ENCODE data around the gene EHF.

EHF gene

DNA sequence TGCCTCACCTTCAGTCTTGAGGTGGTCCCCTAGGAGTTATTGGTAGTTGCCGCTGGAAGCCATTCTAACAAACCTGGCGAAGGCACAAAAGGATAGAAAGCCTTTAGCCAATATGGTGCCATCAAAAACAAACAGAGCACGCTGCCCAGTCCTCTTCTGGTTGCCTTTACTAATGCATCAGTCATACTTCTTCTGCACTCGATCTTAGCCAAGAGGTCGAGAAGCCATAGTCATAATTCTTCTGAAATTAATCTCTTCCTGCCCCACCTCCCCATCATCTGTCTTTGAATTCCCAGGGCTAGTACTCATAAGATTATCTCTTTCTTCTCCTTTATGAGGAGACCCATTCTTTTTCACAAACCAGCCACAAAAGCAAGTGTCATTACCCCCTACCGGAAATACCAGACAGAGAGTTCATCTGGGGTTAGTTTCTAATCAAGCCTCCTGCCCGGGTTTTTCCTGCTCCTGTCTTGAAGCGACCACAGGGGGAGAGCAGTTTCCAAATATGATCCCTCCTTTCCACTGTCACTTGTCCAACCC is 21.4 kb upstream of the EHF start:
- peak; percentile 79 for ATAC-seq
- TF ChIP-seq ZNF565 (CRISPR knock-in tag; conservative IDR thresholded peaks at IDR 0.05; ENCODE audit: low read depth) (no peak), CREB5 (CRISPR knock-in tag; IDR thresholded peaks at IDR 0.05; ENCODE audit: low read depth) (no peak), GLIS3 (CRISPR knock-in tag; IDR thresholded peaks at IDR 0.05) (no peak), ZFP3 (CRISPR knock-in tag; IDR thresholded peaks at IDR 0.05) (peak; percentile 71; the same call in 1 of the 2 replicates), ESRRG (CRISPR knock-in tag; IDR thresholded peaks at IDR 0.05) (no peak), SNAI2 (CRISPR knock-in tag; IDR thresholded peaks at IDR 0.05) (no peak), ZC3H10 (CRISPR knock-in tag; IDR thresholded peaks at IDR 0.05) (no peak), ISL1 (CRISPR knock-in tag; IDR thresholded peaks at IDR 0.05) (peak; percentile 30), CSDC2 (CRISPR knock-in tag; IDR thresholded peaks at IDR 0.05) (peak; percentile 71; the same call in 1 of the 2 replicates), ZNF70 (CRISPR knock-in tag; IDR thresholded peaks at IDR 0.05) (no peak), TCF4 (CRISPR knock-in tag; IDR thresholded peaks at IDR 0.05; ENCODE audit: borderline replicate concordance) (no peak), OSR1 (CRISPR knock-in tag; IDR thresholded peaks at IDR 0.05) (peak; percentile 81; the same call in 1 of the 2 replicates), PPARA (CRISPR knock-in tag; IDR thresholded peaks at IDR 0.05; ENCODE audit: borderline replicate concordance) (no peak), ARNTL (CRISPR knock-in tag; IDR thresholded peaks at IDR 0.05; ENCODE audit: borderline replicate concordance, low read depth) (no peak), ZFP30 (CRISPR knock-in tag; IDR thresholded peaks at IDR 0.05) (no peak), PATZ1 (CRISPR knock-in tag; IDR thresholded peaks at IDR 0.05; ENCODE audit: borderline replicate concordance) (no peak), ZNF8 (CRISPR knock-in tag; IDR thresholded peaks at IDR 0.05) (no peak), BACH2 (CRISPR knock-in tag; IDR thresholded peaks at IDR 0.05; ENCODE audit: borderline replicate concordance) (no peak), RARB (CRISPR knock-in tag; IDR thresholded peaks at IDR 0.05) (no peak), CSRNP3 (CRISPR knock-in tag; IDR thresholded peaks at IDR 0.05) (no peak), TOX (CRISPR knock-in tag; IDR thresholded peaks at IDR 0.05; ENCODE audit: borderline replicate concordance) (no peak)
- TF ChIP-seq, protein P1, sequence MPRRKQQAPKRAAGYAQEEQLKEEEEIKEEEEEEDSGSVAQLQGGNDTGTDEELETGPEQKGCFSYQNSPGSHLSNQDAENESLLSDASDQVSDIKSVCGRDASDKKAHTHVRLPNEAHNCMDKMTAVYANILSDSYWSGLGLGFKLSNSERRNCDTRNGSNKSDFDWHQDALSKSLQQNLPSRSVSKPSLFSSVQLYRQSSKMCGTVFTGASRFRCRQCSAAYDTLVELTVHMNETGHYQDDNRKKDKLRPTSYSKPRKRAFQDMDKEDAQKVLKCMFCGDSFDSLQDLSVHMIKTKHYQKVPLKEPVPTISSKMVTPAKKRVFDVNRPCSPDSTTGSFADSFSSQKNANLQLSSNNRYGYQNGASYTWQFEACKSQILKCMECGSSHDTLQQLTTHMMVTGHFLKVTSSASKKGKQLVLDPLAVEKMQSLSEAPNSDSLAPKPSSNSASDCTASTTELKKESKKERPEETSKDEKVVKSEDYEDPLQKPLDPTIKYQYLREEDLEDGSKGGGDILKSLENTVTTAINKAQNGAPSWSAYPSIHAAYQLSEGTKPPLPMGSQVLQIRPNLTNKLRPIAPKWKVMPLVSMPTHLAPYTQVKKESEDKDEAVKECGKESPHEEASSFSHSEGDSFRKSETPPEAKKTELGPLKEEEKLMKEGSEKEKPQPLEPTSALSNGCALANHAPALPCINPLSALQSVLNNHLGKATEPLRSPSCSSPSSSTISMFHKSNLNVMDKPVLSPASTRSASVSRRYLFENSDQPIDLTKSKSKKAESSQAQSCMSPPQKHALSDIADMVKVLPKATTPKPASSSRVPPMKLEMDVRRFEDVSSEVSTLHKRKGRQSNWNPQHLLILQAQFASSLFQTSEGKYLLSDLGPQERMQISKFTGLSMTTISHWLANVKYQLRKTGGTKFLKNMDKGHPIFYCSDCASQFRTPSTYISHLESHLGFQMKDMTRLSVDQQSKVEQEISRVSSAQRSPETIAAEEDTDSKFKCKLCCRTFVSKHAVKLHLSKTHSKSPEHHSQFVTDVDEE (CRISPR knock-in tag; IDR thresholded peaks at IDR 0.05) = no peak
- TF ChIP-seq, protein P2, sequence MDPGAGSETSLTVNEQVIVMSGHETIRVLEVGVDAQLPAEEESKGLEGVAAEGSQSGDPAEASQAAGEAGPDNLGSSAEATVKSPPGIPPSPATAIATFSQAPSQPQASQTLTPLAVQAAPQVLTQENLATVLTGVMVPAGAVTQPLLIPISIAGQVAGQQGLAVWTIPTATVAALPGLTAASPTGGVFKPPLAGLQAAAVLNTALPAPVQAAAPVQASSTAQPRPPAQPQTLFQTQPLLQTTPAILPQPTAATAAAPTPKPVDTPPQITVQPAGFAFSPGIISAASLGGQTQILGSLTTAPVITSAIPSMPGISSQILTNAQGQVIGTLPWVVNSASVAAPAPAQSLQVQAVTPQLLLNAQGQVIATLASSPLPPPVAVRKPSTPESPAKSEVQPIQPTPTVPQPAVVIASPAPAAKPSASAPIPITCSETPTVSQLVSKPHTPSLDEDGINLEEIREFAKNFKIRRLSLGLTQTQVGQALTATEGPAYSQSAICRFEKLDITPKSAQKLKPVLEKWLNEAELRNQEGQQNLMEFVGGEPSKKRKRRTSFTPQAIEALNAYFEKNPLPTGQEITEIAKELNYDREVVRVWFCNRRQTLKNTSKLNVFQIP (CRISPR knock-in tag; IDR thresholded peaks at IDR 0.05; ENCODE audit: borderline replicate concordance, low read depth) = no peak

DNA sequence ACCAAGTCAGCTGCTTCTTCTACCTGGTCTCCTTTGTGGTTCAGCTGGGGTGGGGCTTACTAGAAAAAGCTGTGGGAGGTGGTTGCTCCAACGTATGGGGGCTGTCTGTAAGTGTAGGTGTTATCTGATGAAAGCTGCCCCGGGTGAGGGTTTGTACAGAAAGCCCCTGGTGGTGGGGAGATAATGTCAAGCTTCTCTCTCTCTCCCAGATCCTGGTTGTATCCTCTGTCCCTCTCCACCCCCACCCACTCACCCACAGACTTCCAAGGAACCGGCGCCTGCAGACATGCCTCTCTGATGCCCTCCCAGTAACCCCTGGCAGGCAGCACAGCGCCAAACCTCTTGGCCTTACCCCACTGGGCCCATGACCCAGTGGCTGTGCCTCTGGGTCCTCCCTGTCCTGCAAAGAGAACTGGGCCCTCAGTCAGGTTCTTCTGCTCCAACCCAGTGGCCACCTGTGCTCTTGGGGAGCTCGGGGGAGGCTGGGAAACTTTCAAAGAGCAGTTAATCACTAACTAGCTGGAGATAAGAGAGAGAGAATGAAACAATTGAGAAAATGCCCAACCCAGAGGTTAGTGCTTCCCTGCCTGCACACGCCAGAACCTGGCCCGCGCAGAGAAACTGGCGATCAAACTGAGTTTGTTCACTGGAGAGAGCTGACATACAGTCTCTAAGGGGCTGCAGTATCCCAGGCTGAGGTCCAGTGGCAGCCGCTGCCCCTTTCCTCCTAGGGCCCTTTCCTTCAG is 20.4 kb upstream of the EHF start:
- ATAC-seq = peak; percentile 41
- no peak for TF ChIP-seq ZFP3 (CRISPR knock-in tag; IDR thresholded peaks at IDR 0.05)
- TF ChIP-seq CSDC2 (CRISPR knock-in tag; IDR thresholded peaks at IDR 0.05) = no peak
- TF ChIP-seq, protein P2 (CRISPR knock-in tag; IDR thresholded peaks at IDR 0.05; ENCODE audit: borderline replicate concordance, low read depth) = no peak
- no peak for TF ChIP-seq OSR1 (CRISPR knock-in tag; IDR thresholded peaks at IDR 0.05)
- TF ChIP-seq ZNF8 (CRISPR knock-in tag; IDR thresholded peaks at IDR 0.05) = no peak
- no peak for TF ChIP-seq TCF4 (CRISPR knock-in tag; IDR thresholded peaks at IDR 0.05; ENCODE audit: borderline replicate concordance)
- TF ChIP-seq CSRNP3 (CRISPR knock-in tag; IDR thresholded peaks at IDR 0.05) = no peak
- TF ChIP-seq GLIS3 (CRISPR knock-in tag; IDR thresholded peaks at IDR 0.05) = no peak
- TF ChIP-seq ZNF70 (CRISPR knock-in tag; IDR thresholded peaks at IDR 0.05) = no peak
- TF ChIP-seq PATZ1 (CRISPR knock-in tag; IDR thresholded peaks at IDR 0.05; ENCODE audit: borderline replicate concordance) = no peak
- TF ChIP-seq ISL1 (CRISPR knock-in tag; IDR thresholded peaks at IDR 0.05) = no peak
